RWPE2 (cell line): ENCODE results near the gene ARID5B.

Source experiments
- ATAC-seq: fragments of 200-7000 bp; cut with Tn5 transposase; 3 replicates; pipeline ENCODE4 v1.9.1; 2021; ENCODE audit warnings: low read depth
- DNase-seq: peaks from one replicate; pipeline ENCODE4 v3.0.0-alpha.2; 2020; ENCODE audit warnings: low spot score
- H3K27ac ChIP-seq: fragments of 450-650 bp; 2 replicates; pipeline ENCODE4 v1.5.1; 2017; ENCODE audit warnings: mild to moderate bottlenecking; ENCODE audit not compliant: poor library complexity, severe bottlenecking
- H3K27me3 ChIP-seq: fragments of 250-450 bp; sonication (Bioruptor Pico); 2 replicates; pipeline ENCODE4 v1.5.1; 2021; ENCODE audit warnings: mild to moderate bottlenecking, moderate library complexity; ENCODE audit not compliant: insufficient read depth, poor library complexity, severe bottlenecking
- H3K36me3 ChIP-seq: fragments of 250-450 bp; sonication (Bioruptor Pico); 2 replicates; pipeline ENCODE4 v1.5.1; 2020; ENCODE audit warnings: low read depth, mild to moderate bottlenecking, moderate library complexity
- H3K4me1 ChIP-seq: fragments of 250-450 bp; sonication (Bioruptor Pico); 2 replicates; pipeline ENCODE4 v1.5.1; 2021; ENCODE audit warnings: mild to moderate bottlenecking, moderate library complexity; ENCODE audit not compliant: insufficient read depth, poor library complexity, severe bottlenecking
- H3K4me3 ChIP-seq: fragments of 250-450 bp; sonication (Bioruptor Pico); 2 replicates; pipeline ENCODE4 v1.5.1; 2021; ENCODE audit warnings: mild to moderate bottlenecking, moderate library complexity; ENCODE audit not compliant: severe bottlenecking
- H3K9me3 ChIP-seq: fragments of 250-450 bp; sonication (Bioruptor Pico); 2 replicates; pipeline ENCODE4 v1.5.1; 2021; ENCODE audit warnings: mild to moderate bottlenecking, moderate library complexity; ENCODE audit not compliant: severe bottlenecking
- TF ChIP-seq, protein P1 (sequence below): fragments of 450-650 bp; IDR thresholded peaks from one replicate; pipeline ENCODE4 v1.5.1; 2017; ENCODE audit warnings: mild to moderate bottlenecking, moderate library complexity; ENCODE audit not compliant: poor library complexity, severe bottlenecking

ARID5B gene

DNA sequence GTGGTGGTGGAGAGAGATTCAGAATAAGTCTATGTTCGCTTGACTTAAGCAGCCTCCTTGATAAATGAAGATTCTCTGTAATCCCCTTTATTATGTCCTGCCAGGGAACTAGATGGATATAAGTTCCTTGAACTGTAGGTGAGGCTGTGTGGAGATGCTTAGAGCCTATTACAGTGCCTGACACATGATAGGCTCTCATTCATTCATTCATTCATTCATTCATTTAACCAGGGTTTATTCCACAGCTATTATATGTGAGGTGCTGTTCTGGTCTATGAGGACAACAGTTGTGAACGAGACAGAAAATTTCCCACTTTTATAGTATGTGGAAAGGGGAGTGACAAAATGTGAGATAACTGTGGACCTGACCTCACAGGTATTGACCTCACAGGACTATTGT is 105.6 kb downstream of the ARID5B start:
- no peak for ATAC-seq
- Histone ChIP-seq H3K4me3 (no peak overlapping the region), H3K27ac (no peak overlapping the region), H3K36me3 (no peaks in the 10 kb centered on the region), H3K4me1 (no peaks in the 10 kb centered on the region), H3K27me3 (no peaks in the 10 kb centered on the region), H3K9me3 (peaks cover 1% of the 10 kb centered on the region)
- TF ChIP-seq, protein P1, sequence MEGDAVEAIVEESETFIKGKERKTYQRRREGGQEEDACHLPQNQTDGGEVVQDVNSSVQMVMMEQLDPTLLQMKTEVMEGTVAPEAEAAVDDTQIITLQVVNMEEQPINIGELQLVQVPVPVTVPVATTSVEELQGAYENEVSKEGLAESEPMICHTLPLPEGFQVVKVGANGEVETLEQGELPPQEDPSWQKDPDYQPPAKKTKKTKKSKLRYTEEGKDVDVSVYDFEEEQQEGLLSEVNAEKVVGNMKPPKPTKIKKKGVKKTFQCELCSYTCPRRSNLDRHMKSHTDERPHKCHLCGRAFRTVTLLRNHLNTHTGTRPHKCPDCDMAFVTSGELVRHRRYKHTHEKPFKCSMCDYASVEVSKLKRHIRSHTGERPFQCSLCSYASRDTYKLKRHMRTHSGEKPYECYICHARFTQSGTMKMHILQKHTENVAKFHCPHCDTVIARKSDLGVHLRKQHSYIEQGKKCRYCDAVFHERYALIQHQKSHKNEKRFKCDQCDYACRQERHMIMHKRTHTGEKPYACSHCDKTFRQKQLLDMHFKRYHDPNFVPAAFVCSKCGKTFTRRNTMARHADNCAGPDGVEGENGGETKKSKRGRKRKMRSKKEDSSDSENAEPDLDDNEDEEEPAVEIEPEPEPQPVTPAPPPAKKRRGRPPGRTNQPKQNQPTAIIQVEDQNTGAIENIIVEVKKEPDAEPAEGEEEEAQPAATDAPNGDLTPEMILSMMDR: no peak
- DNase-seq: no peak

DNA sequence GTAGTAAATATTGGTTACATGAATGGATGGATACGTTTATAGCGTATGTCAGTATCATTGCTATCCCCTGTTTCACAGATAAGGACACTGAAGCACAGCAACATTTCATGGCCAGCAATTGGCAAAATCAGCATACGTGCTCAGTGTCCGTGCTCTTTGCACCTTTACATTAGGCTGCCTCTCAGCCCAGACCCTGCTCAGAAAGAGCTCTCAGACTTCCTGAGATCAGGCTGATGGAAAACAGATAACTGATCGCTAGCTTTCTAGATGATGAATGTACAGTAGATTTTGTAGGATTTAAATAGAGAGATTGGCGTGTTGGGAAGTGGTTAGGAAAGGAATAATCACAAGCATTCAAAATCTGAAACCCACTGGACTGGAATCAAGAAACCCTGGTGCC is 106.7 kb downstream of the ARID5B start:
- Histone ChIP-seq H3K9me3 (peaks cover 1% of the 10 kb centered on the region), H3K27me3 (no peaks in the 10 kb centered on the region), H3K36me3 (no peaks in the 10 kb centered on the region), H3K4me3 (no peak overlapping the region), H3K27ac (no peak overlapping the region), H3K4me1 (no peaks in the 10 kb centered on the region)
- ATAC-seq: no peak
- DNase-seq: no peak
- TF ChIP-seq, protein P1: no peak

DNA sequence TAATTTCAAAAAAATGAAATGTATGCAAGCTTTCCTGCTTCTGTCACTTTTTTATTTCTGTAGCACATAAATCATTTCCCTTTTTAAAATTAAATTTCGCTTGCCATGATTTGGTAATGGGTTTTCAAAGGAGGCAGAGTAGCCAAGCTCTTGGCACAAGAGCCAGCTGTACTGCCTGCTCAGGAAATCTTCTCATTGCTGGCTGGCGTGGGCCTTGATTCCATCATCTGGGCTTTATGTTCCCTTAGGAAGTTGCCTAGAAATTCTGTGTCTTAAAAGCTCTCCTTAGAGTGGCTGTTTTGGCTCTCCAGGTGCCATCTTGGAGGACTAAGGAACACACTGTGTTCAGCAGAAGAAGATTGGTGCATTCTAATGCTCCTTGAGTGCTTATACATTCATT is 107.4 kb downstream of the ARID5B start:
- Histone ChIP-seq H3K27me3 (no peaks in the 10 kb centered on the region), H3K4me3 (no peak overlapping the region), H3K9me3 (no peaks in the 10 kb centered on the region), H3K27ac (no peak overlapping the region), H3K4me1 (no peaks in the 10 kb centered on the region), H3K36me3 (no peaks in the 10 kb centered on the region)
- DNase-seq (no peak), ATAC-seq (no peak)
- TF ChIP-seq, protein P1: no peak

DNA sequence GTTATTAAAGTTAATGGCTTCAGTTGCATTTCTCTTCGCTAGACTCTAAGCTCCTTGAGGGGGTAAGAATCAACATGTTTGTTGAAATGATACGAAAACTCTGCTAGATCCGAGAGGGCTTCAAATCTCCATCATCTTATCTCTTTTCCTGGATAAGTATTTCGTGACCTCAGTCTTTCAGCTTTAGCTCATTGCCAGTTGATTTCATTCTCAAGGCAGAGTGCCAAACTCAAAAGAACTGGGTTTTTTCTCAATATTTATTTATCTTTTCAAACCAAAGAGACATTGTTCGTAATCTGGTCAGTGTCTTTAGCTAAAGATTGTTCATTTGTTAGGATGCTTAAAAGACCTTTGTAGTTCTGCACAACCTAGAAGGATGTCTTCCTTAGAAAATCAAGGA is 108.9 kb downstream of the ARID5B start:
- TF ChIP-seq, protein P1: no peak
- H3K27me3 ChIP-seq: no peaks in the 10 kb centered on the region
- DNase-seq: no peak
- H3K27ac ChIP-seq: no peak overlapping the region
- no peaks in the 10 kb centered on the region for H3K9me3 ChIP-seq
- no peak overlapping the region for H3K4me3 ChIP-seq
- no peaks in the 10 kb centered on the region for H3K36me3 ChIP-seq
- no peaks in the 10 kb centered on the region for H3K4me1 ChIP-seq
- no peak for ATAC-seq

DNA sequence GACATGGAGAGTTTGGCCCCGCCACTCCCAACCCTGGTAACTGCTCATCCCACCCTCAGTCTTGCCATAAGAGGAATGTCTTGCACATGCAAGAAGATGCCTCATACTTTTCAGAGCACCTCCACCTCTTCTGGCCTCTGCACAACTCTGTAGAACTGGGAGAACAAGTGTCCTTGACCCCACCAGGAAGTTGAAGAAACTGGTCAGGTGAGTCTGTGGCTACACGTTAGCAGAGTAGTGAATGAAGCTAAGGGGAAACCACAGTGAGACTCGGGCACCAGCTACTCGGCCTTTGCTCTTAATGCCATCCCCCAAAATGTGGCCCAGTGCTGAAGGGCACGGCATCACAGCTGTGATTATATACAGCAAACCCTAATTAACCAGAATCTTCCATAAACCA is 110.1 kb downstream of the ARID5B start:
- H3K27ac ChIP-seq: no peak overlapping the region

More for the DNA sequence above, 110.1 kb downstream of the ARID5B start:
- Histone ChIP-seq H3K4me3 (no peak overlapping the region), H3K27me3 (no peaks in the 10 kb centered on the region), H3K4me1 (no peaks in the 10 kb centered on the region), H3K36me3 (no peaks in the 10 kb centered on the region), H3K9me3 (no peaks in the 10 kb centered on the region)
- TF ChIP-seq, protein P1: no peak
- ATAC-seq (no peak), DNase-seq (no peak)
